HG02588 (cell line): ENCODE data around the gene AMBRA1.

Source experiments
- ATAC-seq: cut with Tn5 transposase; IDR thresholded peaks from one replicate; pipeline ENCODE4 v1.9.1; 2021; ENCODE audit warnings: mild to moderate bottlenecking, moderate library complexity; ENCODE audit not compliant: unreplicated experiment

AMBRA1 gene

GRCh38 chr11:46445920-46446771 lies 147.7 kb downstream of the AMBRA1 start:
- ATAC-seq = no peak

- ATAC-seq = no peak
These were observed 148.5 kb downstream of the AMBRA1 start for GRCh38 chr11:46445192-46445919.

DNA sequence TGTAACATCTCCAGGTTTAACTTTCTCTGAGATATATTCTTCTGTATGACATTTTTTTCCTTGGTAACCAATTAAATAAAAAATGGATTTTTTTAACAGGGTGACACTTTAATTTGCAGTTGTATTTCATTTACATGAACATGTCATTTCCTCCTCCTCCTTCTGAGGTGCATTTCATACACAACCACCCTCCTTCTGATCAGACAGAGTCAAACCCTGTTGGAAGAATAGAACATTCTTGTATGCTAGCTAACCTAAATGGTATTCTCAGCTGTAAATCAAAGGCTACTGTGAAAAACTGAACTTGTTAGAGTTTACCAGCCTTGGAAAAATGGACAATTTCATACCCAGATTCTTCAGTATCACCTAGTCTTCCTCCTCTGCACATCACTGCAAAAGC lies 149.5 kb downstream of the AMBRA1 start:
- ATAC-seq = no peak

DNA sequence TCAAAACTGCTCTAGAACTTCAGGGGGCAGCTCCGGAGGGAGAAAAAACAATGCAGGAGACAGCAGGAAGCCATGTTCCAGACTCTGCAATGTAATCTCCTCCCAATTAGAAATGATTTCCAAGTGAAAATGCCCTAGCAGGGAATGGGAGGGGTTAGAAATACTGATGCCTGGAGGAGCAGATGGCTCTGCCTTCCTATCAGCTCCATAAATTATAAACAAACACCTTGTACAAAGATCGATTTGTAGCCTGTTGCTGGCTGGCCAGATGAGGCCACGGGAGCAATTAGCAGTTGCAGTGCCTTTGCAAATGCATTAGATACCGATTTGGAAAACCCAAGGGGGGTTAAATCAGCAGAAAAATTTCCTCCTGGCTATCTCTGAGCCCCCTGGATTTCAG lies 155.6 kb downstream of the AMBRA1 start:
- no peak for ATAC-seq

GRCh38 chr11:46437122-46437689 lies 156.6 kb downstream of the AMBRA1 start:
- ATAC-seq = no peak

DNA sequence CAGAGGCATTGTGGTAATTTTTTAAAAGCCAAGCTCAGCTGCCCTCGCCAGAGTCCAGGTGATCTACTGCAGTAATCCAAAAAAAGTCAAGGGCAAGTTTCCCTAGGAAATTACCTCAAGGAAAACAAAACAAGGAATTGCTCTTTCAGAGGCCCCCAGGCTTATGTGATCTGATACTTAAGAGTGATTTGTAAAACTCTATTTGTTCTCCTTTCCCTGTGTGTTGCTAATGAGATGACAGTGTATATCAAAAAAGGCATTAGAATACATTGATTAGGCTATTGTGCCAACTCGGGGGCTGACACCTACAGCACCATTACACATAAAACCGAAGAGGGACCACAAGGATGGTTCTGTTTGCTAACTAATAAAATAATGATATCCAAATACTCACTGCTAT lies 157.7 kb downstream of the AMBRA1 start:
- no peak for ATAC-seq

- ATAC-seq = no peak
These were observed 158.1 kb downstream of the AMBRA1 start for GRCh38 chr11:46435679-46436078.

DNA sequence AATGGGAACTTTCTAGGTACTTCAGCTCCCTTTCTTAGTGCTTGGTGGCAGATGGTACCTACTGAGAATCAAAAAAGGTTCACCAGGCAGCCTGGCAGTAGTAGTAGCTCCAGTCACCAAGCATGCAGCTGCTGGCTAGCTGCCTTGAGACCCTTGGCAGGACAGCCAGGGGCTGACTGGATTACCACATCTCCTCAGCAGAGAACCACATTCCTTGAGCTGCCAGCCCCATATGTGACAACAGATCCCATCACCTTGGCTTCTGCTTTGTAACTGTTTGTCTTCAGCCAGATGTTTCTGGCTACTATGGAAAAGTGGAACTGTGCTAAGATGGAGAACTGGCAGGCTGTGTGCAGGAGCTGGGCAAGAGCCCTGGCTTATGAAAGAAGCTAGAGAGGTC lies 162.6 kb downstream of the AMBRA1 start:
- no peak for ATAC-seq

- ATAC-seq = no peak
These were observed 164.1 kb downstream of the AMBRA1 start for GRCh38 chr11:46429717-46430116.

GRCh38 chr11:46427364-46427763 lies 166.5 kb downstream of the AMBRA1 start:
- ATAC-seq = no peak

GRCh38 chr11:46426233-46426991 lies 167.4 kb downstream of the AMBRA1 start:
- ATAC-seq = no peak

GRCh38 chr11:46422588-46422987 lies 171.2 kb downstream of the AMBRA1 start:
- no peak for ATAC-seq

GRCh38 chr11:46421257-46421880 lies 172.5 kb downstream of the AMBRA1 start:
- ATAC-seq = no peak

DNA sequence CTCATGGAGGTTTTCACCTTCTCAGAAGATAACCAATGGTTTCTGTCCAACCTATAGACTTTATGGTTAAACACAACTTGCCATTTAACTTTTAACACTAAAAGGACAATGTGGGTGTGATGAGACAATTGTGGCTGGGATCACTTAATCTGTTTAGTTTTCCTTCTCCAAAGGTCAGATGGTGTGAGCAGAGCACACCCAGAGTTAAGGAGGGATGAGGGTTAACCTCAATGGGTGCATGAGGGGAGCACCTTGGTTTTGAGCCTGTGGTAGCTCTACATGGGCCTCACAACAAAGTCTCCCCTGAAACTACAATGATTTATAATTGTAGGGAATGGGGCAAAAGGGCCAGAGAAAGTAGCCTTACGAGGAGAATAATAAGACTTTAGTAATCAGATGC lies 173.3 kb downstream of the AMBRA1 start:
- ATAC-seq = no peak

- no peak for ATAC-seq
These were observed 175.1 kb downstream of the AMBRA1 start for GRCh38 chr11:46418751-46419150.

DNA sequence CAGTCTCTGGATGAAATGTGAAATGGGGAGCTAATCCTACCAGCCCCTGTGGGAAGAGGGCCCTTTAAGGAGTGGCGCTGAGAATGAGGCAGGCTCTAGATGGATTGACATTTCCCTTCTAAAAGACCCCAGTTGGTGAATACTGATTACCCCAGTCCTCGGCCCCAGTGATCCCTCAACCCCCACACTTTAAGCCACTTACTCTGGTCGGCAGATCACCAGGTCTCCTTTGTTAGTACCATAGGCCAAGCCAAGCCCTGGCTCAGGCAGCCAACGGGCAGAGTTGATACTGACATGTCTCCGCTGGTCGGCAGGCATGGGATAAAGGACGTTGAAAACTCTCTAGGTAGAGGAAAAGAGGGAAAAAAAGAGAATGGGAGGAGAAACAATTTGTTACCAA lies 176.1 kb downstream of the AMBRA1 start:
- ATAC-seq = no peak

- no peak for ATAC-seq
These were observed 178.9 kb downstream of the AMBRA1 start for GRCh38 chr11:46414879-46415278.

GRCh38 chr11:46414466-46414796 lies 179.4 kb downstream of the AMBRA1 start:
- no peak for ATAC-seq

- ATAC-seq = no peak
These were observed 179.9 kb downstream of the AMBRA1 start for GRCh38 chr11:46413760-46414465.

GRCh38 chr11:46410021-46410420 lies 183.8 kb downstream of the AMBRA1 start:
- ATAC-seq = no peak
